K562 (cell line): Measurements from ENCODE around the gene WWP2. TPM values are rescaled to one million over a fixed set of nuclear protein-coding genes. Genes with fewer than 3 reads are reported as not detected.

Experiments
- ATAC-seq: fragments of 200-7000 bp; cut with Tn5 transposase; 3 replicates; pipeline ENCODE4 v1.9.1; 2020; ENCODE audit warnings: moderate library complexity
- BruUV-seq: library from RNA; stranded (reverse); fragments of 400-500 nt; replicated peaks from 2 replicates; lab custom pipeline; 2021; lab: Mats Ljungman, UMichigan
- CTCF ChIA-PET: fragments of 300-600 bp; formaldehyde crosslinking; extraction: SDS; loops from one replicate; lab custom pipeline; 2021; ENCODE audit warnings: low intra/inter-chr PET ratio; lab: Yijun Ruan, JAX
- POLR2A ChIA-PET: fragments of 300-600, 350-650 bp; sonication (Branson Sonifier 250); formaldehyde crosslinking; extraction: SDS; loops from one replicate; lab custom pipeline; 2021; ENCODE audit warnings: antibody characterized with exemption, inconsistent platforms; lab: Yijun Ruan, JAX
- DNase-seq, 4 experiments: peaks; one replicate each; pipeline versions ENCODE4 v3.0.0 to v3.0.0-alpha.2; 2011 to 2018; ENCODE audit warnings: low spot score in 3 of 4, mixed read lengths in 3 of 4; ENCODE audit errors: extremely low read depth in 1 of 4
- FAIRE-seq: peaks from 2 replicates; lab custom pipeline; 2011; peaks lifted over from hg19 to GRCh38; lab: Jason Lieb, UNC
- H2AFZ ChIP-seq: 2 replicates; pipeline ENCODE4 v1.6.0; 2011; ENCODE audit warnings: low read depth, low read length, control low read depth, inconsistent platforms
- H3K27ac ChIP-seq: fragments of 200-600 bp; 3 replicates; pipeline ENCODE4 v1.8.0; 2011; ENCODE audit warnings: low read depth, mild to moderate bottlenecking, control low read depth, inconsistent platforms, low read length, moderate library complexity, mixed read lengths; ENCODE audit errors: extremely low read depth
- H3K27me3 ChIP-seq, 2 experiments: fragments of 300-600 bp in 1 of 2; 2 replicates in 1 of 2; 3 replicates in 1 of 2; pipeline versions ENCODE4 v1.6.0 to v1.8.0; 2011; ENCODE audit warnings: inconsistent platforms in 2 of 2, low read length in 2 of 2, mild to moderate bottlenecking in 1 of 2, mixed read lengths in 1 of 2, moderate library complexity in 1 of 2; ENCODE audit not compliant: control insufficient read depth in 2 of 2, insufficient read depth in 2 of 2
- H3K36me3 ChIP-seq: fragments of 300-600 bp; 3 replicates; pipeline ENCODE4 v1.8.0; 2011; ENCODE audit warnings: mild to moderate bottlenecking, low read length, inconsistent platforms; ENCODE audit not compliant: control insufficient read depth, insufficient read depth
- H3K4me1 ChIP-seq, 2 experiments: fragments of 200-600 bp in 1 of 2; replicated peaks in 1 of 2; 2 replicates in 1 of 2; 3 replicates in 1 of 2; pipeline versions ENCODE4 v1.5.1 to v1.8.0; 2011; ENCODE audit warnings: inconsistent platforms in 2 of 2, low read length in 2 of 2, mild to moderate bottlenecking in 1 of 2, mixed read lengths in 1 of 2, moderate library complexity in 1 of 2; ENCODE audit not compliant: control insufficient read depth in 2 of 2, insufficient read depth in 2 of 2
- H3K4me2 ChIP-seq: 2 replicates; pipeline ENCODE4 v1.6.1; 2011; ENCODE audit warnings: low read length, control low read depth, inconsistent platforms, mixed read lengths; ENCODE audit not compliant: insufficient read depth
- H3K4me3 ChIP-seq: fragments of 200-600 bp; sonication (generic), shearing (Covaris generic); 2 replicates; pipeline ENCODE4 v1.5.1; 2016; ENCODE audit warnings: control low read depth, inconsistent platforms
- H3K79me2 ChIP-seq: fragments of 200-600 bp; 3 replicates; pipeline ENCODE4 v1.8.0; 2011; ENCODE audit warnings: low read length, inconsistent platforms; ENCODE audit not compliant: control insufficient read depth, insufficient read depth
- H3K9ac ChIP-seq, 2 experiments: 2 replicates each; pipeline versions ENCODE4 v1.6.0 to v1.6.1; 2011; ENCODE audit warnings: low read depth in 2 of 2, low read length in 2 of 2, control low read depth in 1 of 2, inconsistent platforms in 1 of 2, mild to moderate bottlenecking in 1 of 2, mixed read lengths in 1 of 2; ENCODE audit not compliant: insufficient read depth in 1 of 2
- H3K9me1 ChIP-seq: one replicate; pipeline ENCODE4 v1.6.0; 2011; ENCODE audit warnings: inconsistent platforms, mild to moderate bottlenecking, low read length, moderate library complexity; ENCODE audit not compliant: control insufficient read depth, insufficient read depth
- H3K9me3 ChIP-seq: replicated peaks from 2 replicates; pipeline ENCODE4 v1.5.1; 2011; ENCODE audit warnings: low read depth, low read length, inconsistent platforms; ENCODE audit not compliant: control insufficient read depth, insufficient read depth
- H4K20me1 ChIP-seq: replicated peaks from 2 replicates; pipeline ENCODE4 v1.6.1; 2011; ENCODE audit warnings: low read length, inconsistent platforms, mixed read lengths; ENCODE audit not compliant: control insufficient read depth, insufficient read depth
- KDM1A ChIP-seq, 2 experiments: fragments of 450-650 bp; IDR thresholded peaks; 2 replicates each; pipeline ENCODE4 v1.6.1; 2016; ENCODE audit warnings: mild to moderate bottlenecking in 2 of 2
- NONO ChIP-seq, 2 experiments: fragments of 200-400 bp in 1 of 2; fragments of 450-650 bp in 1 of 2; formaldehyde crosslinking in 1 of 2; IDR thresholded peaks; 2 replicates each; pipeline ENCODE4 v1.6.1; 2017; ENCODE audit warnings: low read depth in 2 of 2, mild to moderate bottlenecking in 2 of 2, moderate library complexity in 2 of 2, low read length in 1 of 2
- SMAD1 ChIP-seq: fragments of 150-350 bp; IDR thresholded peaks from 2 replicates; pipeline ENCODE4 v1.6.1; 2014; ENCODE audit warnings: low read length, low read depth; ENCODE audit not compliant: partially characterized antibody
- WGBS: fragments of 100-300 bp; shearing (Covaris generic); methylation state at CpG from one replicate; pipeline ENCODE4 v1.1.6; 2016; ENCODE audit warnings: low coverage, mixed read lengths; ENCODE audit not compliant: insufficient coverage; ENCODE audit errors: missing lambda C conversion rate; 5-methylcytosine and 5-hydroxymethylcytosine counted together
- in situ Hi-C: fragments of 300-500 bp; cut with MboI; formaldehyde crosslinking; loops from 4 replicates; pipeline ENCODE4 v1.15.0; 2018; ENCODE audit warnings: inconsistent platforms, mixed read lengths
- intact Hi-C: fragments of 100-400 bp; cut with micrococcal nuclease; formaldehyde crosslinking; loops from 2 replicates; pipeline ENCODE4 v1.14.2; 2022
- polyA plus RNA-seq, 8 experiments: library from polyadenylated mRNA; depleted of rRNA in 4 of 8; stranded (reverse) in 5 of 8; unstranded in 3 of 8; fragments of >200 nt; fragmentation: Nextera tagmentation in 2 of 8; fragmentation: Illumina TruSeq in 1 of 8; extraction: Ambion mirVana in 2 of 8; extraction: Trizol in 1 of 8; gene quantifications; 2 replicates each; pipeline versions ENCODE4 v1.2.1 to v1.2.3, GENCODE V29; 2011 to 2014; ENCODE audit warnings: inconsistent platforms in 1 of 8, missing spikeins in 1 of 8
- total RNA-seq, 7 experiments: library from RNA; depleted of rRNA in 6 of 7; stranded (reverse); fragments of >200 nt in 6 of 7; fragmentation: Illumina TruSeq in 2 of 7; extraction: Trizol in 2 of 7; gene quantifications; 2 replicates each; pipeline versions ENCODE4 v1.2.1 to v1.2.3, GENCODE V29; 2011 to 2021; ENCODE audit warnings: low replicate concordance in 1 of 7
- TF ChIP-seq, protein P1 (sequence below): sonication (generic); formaldehyde crosslinking; IDR thresholded peaks from 2 replicates; pipeline ENCODE4 v1.8.0; 2022; ENCODE audit warnings: mild to moderate bottlenecking, missing genetic modification reagents
- TF ChIP-seq, protein P2 (sequence below): sonication (generic); IDR thresholded peaks from 2 replicates; pipeline ENCODE4 v1.6.1; 2016
- TF ChIP-seq, protein P3 (sequence below): fragments of 150-350 bp; conservative IDR thresholded peaks from 2 replicates; pipeline ENCODE4 v1.6.1; 2014; ENCODE audit warnings: low read length
- TF ChIP-seq, protein P4 (sequence below): fragments of 250-450 bp; sonication (Bioruptor Pico); IDR thresholded peaks from 2 replicates; pipeline ENCODE4 v1.4.0; 2020; ENCODE audit warnings: mild to moderate bottlenecking, moderate library complexity

WWP2 gene
- total and polyA plus RNA-seq, 9 of the 15 experiments (the other 6 are each of a cell fraction or from before 2014, with no cell fraction given): 1.9 to 34.4 (median 14.6) TPM

GRCh38 chr16:69935740-69936139 lies 173.6 kb downstream of the WWP2 start (continued):
- TF ChIP-seq, protein P1, sequence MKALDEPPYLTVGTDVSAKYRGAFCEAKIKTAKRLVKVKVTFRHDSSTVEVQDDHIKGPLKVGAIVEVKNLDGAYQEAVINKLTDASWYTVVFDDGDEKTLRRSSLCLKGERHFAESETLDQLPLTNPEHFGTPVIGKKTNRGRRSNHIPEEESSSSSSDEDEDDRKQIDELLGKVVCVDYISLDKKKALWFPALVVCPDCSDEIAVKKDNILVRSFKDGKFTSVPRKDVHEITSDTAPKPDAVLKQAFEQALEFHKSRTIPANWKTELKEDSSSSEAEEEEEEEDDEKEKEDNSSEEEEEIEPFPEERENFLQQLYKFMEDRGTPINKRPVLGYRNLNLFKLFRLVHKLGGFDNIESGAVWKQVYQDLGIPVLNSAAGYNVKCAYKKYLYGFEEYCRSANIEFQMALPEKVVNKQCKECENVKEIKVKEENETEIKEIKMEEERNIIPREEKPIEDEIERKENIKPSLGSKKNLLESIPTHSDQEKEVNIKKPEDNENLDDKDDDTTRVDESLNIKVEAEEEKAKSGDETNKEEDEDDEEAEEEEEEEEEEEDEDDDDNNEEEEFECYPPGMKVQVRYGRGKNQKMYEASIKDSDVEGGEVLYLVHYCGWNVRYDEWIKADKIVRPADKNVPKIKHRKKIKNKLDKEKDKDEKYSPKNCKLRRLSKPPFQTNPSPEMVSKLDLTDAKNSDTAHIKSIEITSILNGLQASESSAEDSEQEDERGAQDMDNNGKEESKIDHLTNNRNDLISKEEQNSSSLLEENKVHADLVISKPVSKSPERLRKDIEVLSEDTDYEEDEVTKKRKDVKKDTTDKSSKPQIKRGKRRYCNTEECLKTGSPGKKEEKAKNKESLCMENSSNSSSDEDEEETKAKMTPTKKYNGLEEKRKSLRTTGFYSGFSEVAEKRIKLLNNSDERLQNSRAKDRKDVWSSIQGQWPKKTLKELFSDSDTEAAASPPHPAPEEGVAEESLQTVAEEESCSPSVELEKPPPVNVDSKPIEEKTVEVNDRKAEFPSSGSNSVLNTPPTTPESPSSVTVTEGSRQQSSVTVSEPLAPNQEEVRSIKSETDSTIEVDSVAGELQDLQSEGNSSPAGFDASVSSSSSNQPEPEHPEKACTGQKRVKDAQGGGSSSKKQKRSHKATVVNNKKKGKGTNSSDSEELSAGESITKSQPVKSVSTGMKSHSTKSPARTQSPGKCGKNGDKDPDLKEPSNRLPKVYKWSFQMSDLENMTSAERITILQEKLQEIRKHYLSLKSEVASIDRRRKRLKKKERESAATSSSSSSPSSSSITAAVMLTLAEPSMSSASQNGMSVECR (CRISPR knock-in tag): no peak
- TF ChIP-seq, protein P2, sequence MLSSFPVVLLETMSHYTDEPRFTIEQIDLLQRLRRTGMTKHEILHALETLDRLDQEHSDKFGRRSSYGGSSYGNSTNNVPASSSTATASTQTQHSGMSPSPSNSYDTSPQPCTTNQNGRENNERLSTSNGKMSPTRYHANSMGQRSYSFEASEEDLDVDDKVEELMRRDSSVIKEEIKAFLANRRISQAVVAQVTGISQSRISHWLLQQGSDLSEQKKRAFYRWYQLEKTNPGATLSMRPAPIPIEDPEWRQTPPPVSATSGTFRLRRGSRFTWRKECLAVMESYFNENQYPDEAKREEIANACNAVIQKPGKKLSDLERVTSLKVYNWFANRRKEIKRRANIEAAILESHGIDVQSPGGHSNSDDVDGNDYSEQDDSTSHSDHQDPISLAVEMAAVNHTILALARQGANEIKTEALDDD: no peak

DNA sequence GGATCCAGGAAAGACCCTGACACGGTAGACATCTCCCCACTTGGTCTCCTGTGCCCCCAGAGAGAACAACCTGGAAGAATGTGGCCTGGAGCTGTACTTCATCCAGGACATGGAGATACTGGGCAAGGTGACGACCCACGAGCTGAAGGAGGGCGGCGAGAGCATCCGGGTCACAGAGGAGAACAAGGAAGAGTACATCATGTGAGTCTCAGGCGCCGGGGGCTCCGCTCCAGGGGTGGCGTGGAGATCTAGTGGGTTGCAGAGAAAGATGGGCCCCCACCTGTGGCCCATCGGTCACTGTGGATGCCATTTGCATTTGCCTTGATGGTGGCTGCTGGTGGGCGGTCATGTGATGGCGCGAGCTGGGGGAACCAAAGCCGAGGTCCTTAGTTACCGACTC lies 174.1 kb downstream of the WWP2 start:
- no peak for ATAC-seq
- Histone ChIP-seq H3K9me1 (peaks cover 2% of the 10 kb centered on the region), H3K27me3 (no peaks in the 10 kb centered on the region), H3K9me3 (no peaks in the 10 kb centered on the region), H3K36me3 (peaks cover 49% of the 10 kb centered on the region; the same call in 1 of the 3 replicates), H4K20me1 (no peaks in the 10 kb centered on the region), H3K4me2 (no peak overlapping the region), H3K4me1 (no peaks in the 10 kb centered on the region), H3K9ac (no peak overlapping the region), H3K79me2 (no peaks in the 10 kb centered on the region), H3K27ac (no peak overlapping the region), H3K4me3 (no peak overlapping the region), H2AFZ (no peak overlapping the region)
- intact Hi-C loops: no loop called here
- in situ Hi-C loops: no loop called here
- POLR2A ChIA-PET: interaction anchor here (0.6 kb wide), 1 partner anchor 511 kb away, joined by 4 read pairs; no protein-coding TSS in a partner anchor
- WGBS: 85% methylated on average over 16 of the region's 16 CpGs
- BruUV-seq: no TSS peak
- CTCF ChIA-PET: no interaction called here
- no peak for FAIRE-seq
- DNase-seq: no peak
- TF ChIP-seq, protein P3, sequence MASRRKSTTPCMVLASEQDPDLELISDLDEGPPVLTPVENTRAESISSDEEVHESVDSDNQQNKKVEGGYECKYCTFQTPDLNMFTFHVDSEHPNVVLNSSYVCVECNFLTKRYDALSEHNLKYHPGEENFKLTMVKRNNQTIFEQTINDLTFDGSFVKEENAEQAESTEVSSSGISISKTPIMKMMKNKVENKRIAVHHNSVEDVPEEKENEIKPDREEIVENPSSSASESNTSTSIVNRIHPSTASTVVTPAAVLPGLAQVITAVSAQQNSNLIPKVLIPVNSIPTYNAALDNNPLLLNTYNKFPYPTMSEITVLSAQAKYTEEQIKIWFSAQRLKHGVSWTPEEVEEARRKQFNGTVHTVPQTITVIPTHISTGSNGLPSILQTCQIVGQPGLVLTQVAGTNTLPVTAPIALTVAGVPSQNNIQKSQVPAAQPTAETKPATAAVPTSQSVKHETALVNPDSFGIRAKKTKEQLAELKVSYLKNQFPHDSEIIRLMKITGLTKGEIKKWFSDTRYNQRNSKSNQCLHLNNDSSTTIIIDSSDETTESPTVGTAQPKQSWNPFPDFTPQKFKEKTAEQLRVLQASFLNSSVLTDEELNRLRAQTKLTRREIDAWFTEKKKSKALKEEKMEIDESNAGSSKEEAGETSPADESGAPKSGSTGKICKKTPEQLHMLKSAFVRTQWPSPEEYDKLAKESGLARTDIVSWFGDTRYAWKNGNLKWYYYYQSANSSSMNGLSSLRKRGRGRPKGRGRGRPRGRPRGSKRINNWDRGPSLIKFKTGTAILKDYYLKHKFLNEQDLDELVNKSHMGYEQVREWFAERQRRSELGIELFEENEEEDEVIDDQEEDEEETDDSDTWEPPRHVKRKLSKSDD: no peak
- TF ChIP-seq SMAD1: no peak
- TF ChIP-seq, protein P4, sequence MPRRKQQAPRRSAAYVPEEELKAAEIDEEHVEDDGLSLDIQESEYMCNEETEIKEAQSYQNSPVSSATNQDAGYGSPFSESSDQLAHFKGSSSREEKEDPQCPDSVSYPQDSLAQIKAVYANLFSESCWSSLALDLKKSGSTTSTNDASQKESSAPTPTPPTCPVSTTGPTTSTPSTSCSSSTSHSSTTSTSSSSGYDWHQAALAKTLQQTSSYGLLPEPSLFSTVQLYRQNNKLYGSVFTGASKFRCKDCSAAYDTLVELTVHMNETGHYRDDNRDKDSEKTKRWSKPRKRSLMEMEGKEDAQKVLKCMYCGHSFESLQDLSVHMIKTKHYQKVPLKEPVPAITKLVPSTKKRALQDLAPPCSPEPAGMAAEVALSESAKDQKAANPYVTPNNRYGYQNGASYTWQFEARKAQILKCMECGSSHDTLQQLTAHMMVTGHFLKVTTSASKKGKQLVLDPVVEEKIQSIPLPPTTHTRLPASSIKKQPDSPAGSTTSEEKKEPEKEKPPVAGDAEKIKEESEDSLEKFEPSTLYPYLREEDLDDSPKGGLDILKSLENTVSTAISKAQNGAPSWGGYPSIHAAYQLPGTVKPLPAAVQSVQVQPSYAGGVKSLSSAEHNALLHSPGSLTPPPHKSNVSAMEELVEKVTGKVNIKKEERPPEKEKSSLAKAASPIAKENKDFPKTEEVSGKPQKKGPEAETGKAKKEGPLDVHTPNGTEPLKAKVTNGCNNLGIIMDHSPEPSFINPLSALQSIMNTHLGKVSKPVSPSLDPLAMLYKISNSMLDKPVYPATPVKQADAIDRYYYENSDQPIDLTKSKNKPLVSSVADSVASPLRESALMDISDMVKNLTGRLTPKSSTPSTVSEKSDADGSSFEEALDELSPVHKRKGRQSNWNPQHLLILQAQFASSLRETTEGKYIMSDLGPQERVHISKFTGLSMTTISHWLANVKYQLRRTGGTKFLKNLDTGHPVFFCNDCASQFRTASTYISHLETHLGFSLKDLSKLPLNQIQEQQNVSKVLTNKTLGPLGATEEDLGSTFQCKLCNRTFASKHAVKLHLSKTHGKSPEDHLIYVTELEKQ (CRISPR knock-in tag): no peak
- no peak for TF ChIP-seq NONO (IDR thresholded peaks at IDR 0.05; ENCODE audit: low read depth in 2 of 2, low read length in 1 of 2)
- TF ChIP-seq KDM1A (IDR thresholded peaks at IDR 0.05): no peak
